Measurements from ENCODE around the gene ACSS2. TPM values are rescaled to one million over a fixed set of nuclear protein-coding genes. Genes with fewer than 3 reads are reported as not detected.

The ACSS2 gene
- total and polyA plus RNA-seq, 10 donors: 8.9 to 43.6 (median 30.2) TPM

DNA sequence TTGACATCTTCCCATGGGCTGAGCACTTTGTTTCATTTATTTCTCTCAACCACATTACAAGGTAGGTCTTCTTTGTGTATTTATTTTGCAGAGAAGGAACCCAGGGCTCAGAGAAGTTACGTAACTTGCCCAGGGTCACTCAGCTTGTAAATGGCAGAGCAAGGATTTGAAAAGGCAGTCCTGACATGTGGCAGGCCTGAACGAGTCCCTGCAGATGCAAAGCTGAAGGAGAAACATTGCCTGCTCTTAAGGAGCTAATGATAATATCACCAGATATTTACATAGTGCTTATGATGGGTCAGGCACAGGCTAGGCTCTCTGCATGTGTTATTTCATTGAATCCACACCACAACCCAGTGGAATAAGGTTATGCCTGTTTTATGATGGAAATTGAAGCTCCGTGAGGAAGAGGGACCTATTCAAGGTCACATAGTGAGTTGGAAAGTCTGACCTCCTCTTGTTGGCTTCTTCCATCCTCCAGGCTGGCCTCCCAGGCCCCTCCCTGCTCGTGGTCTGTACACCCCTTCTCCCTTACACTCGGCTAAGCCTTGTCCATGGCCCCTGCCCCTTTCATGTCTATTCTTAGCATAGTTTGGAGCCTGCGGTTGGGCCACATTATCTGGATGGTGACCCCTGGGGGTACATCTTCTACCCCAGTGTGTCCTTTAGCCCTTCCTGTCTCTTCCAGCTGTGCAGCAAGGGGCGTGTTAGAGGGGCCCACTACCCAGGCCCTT lies 91.8 kb downstream of the ACSS2 start:
- Histone ChIP-seq H3K4me1 (no peaks in the 10 kb centered on the region), H3K36me3 (no peaks in the 10 kb centered on the region), H3K27me3 (replicated peaks in 1 of 7) (no peaks in the 10 kb centered on the region), H3K27ac (no peak overlapping the region), H3K9me3 (no peaks in the 10 kb centered on the region), H3K4me3 (no peak overlapping the region)
- 79 to 87% (median 84%) methylated on average over 7 of the region's 7 CpGs for WGBS, 5 donors
- intact Hi-C loops (cut with DNase I; ENCODE audit: low total_unique reads): no loop called here
- TF ChIP-seq POLR2AphosphoS5 (IDR thresholded peaks at IDR 0.05) (no peak), POLR2A (IDR thresholded peaks at IDR 0.05) (no peak), CTCF (IDR thresholded peaks at IDR 0.05 in 8 of 11, conservative IDR thresholded peaks at IDR 0.05 in 3 of 11) (no peak)
- no peak for DNase-seq

DNA sequence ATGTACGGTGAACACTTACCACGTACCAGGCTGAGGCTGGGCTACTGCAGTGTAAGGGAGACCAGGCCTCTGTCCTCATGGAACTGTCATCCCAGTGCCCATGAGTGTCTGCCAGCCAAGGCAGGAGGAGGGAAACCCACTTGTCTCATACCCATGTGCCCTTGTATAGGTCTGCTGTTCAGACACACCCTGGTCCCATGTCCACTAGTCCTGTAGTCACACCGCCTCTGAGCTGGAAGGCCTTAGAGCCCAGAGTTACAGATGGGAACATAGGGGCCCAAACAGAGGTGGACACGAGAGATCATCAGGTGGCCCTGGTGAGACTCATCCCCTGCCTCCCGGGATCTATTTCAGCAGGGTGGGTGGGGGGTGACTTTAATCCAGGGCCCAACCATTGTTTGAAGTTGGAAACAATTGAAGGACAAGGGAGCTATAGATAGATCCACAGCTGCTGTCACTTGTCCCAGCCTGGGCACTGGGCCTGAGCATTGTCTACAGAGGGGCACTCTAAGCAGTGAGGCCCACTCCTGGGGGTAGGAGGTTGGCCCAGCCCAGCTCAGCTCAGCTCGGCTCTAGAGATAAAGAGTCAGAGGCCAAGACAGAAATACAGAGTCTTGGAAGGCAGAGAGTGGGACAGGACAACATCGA lies 93.9 kb downstream of the ACSS2 start:
- WGBS, 5 donors: 90 to 96% (median 94%) methylated on average over 6 to 7 of the region's 7 CpGs
- Histone ChIP-seq H3K9me3 (no peaks in the 10 kb centered on the region), H3K36me3 (no peaks in the 10 kb centered on the region), H3K4me1 (no peaks in the 10 kb centered on the region), H3K27me3 (replicated peaks in 1 of 7) (no peaks in the 10 kb centered on the region), H3K4me3 (no peak overlapping the region), H3K27ac (no peak overlapping the region)
- TF ChIP-seq POLR2A (IDR thresholded peaks at IDR 0.05): no peak
- TF ChIP-seq POLR2AphosphoS5 (IDR thresholded peaks at IDR 0.05): no peak
- no peak for TF ChIP-seq CTCF (IDR thresholded peaks at IDR 0.05 in 8 of 11, conservative IDR thresholded peaks at IDR 0.05 in 3 of 11)
- intact Hi-C loops (cut with DNase I; ENCODE audit: low total_unique reads): no loop called here
- DNase-seq: no peak

GRCh38 chr20:34970846-34971560 lies 94.6 kb downstream of the ACSS2 start:
- no peak for DNase-seq
- no peaks in the 10 kb centered on the region for H3K9me3 ChIP-seq

More at GRCh38 chr20:34970846-34971560, 94.6 kb downstream of the ACSS2 start:
- WGBS, 5 donors: 88 to 96% (median 91%) methylated on average over 9 of the region's 9 CpGs
- intact Hi-C loops (cut with DNase I; ENCODE audit: low total_unique reads): no loop called here
- Histone ChIP-seq H3K27ac (no peak overlapping the region), H3K4me3 (no peak overlapping the region), H3K36me3 (no peaks in the 10 kb centered on the region), H3K4me1 (no peaks in the 10 kb centered on the region), H3K27me3 (replicated peaks in 1 of 7) (peaks cover 0 to 3% (median 0%) of the 10 kb centered on the region in 7 donors)
- TF ChIP-seq POLR2AphosphoS5 (IDR thresholded peaks at IDR 0.05): no peak
- TF ChIP-seq CTCF (IDR thresholded peaks at IDR 0.05 in 8 of 11, conservative IDR thresholded peaks at IDR 0.05 in 3 of 11): no peak
- no peak for TF ChIP-seq POLR2A (IDR thresholded peaks at IDR 0.05)

All from spleen (tissue), 11 donors.